Naive thymus-derived CD4-positive, alpha-beta T cell (primary cell): ENCODE data around the gene MANF. TPM values are rescaled to one million over a fixed set of nuclear protein-coding genes. Genes with fewer than 3 reads are reported as not detected.

Experiments used
- ATAC-seq: fragments of 150-1000 bp; cut with Tn5 transposase; 2 replicates; pipeline ENCODE4 v1.10.0; 2021; ENCODE audit warnings: mild to moderate bottlenecking, moderate library complexity
- CTCF ChIA-PET: fragments of 350-600 bp; sonication (Branson Sonifier 250); formaldehyde crosslinking; loops from one replicate; lab custom pipeline; 2021; ENCODE audit warnings: antibody characterized with exemption; lab: Charles Lee
- POLR2A ChIA-PET: fragments of 350-600 bp; sonication (Branson Sonifier 250); formaldehyde crosslinking; loops from one replicate; lab custom pipeline; 2021; ENCODE audit warnings: antibody characterized with exemption, inconsistent platforms; lab: Charles Lee
- DNase-seq, 9 donors: peaks; one replicate each; pipeline versions ENCODE4 v3.0.0 to v3.0.0-alpha.2; 2020 to 2022; ENCODE audit warnings: mixed read lengths in 1 of 9
- H3K27ac ChIP-seq: one replicate; pipeline ENCODE4 v1.7.0; 2013; ENCODE audit warnings: mild to moderate bottlenecking, low read depth, low read length, moderate library complexity
- H3K27me3 ChIP-seq, 2 donors: one replicate each; pipeline ENCODE4 v1.7.0; 2013; ENCODE audit warnings: low read length in 2 of 2, mild to moderate bottlenecking in 2 of 2, moderate library complexity in 2 of 2; ENCODE audit not compliant: control insufficient read depth in 2 of 2, insufficient read depth in 2 of 2
- H3K36me3 ChIP-seq, 3 experiments: 1 replicate in 2 of 3; 2 replicates in 1 of 3; pipeline ENCODE4 v1.7.0; 2013; ENCODE audit warnings: low read length in 3 of 3, mild to moderate bottlenecking in 3 of 3, moderate library complexity in 1 of 3; ENCODE audit not compliant: insufficient read depth in 3 of 3, control insufficient read depth in 2 of 3
- H3K4me1 ChIP-seq, 2 donors: one replicate each; pipeline ENCODE4 v1.7.0; 2013; ENCODE audit warnings: low read length in 2 of 2, mild to moderate bottlenecking in 2 of 2, moderate library complexity in 1 of 2; ENCODE audit not compliant: control insufficient read depth in 2 of 2, insufficient read depth in 2 of 2
- H3K4me3 ChIP-seq: 2 replicates; pipeline ENCODE4 v1.7.0; 2013; ENCODE audit warnings: mild to moderate bottlenecking, low read length
- H3K9me3 ChIP-seq, 3 experiments: 1 replicate in 2 of 3; 2 replicates in 1 of 3; pipeline ENCODE4 v1.7.0; 2013; ENCODE audit warnings: low read length in 3 of 3; ENCODE audit not compliant: control insufficient read depth in 2 of 3
- H3K27ac Mint-ChIP-seq, 9 donors: one replicate each; pipeline ENCODE4 v1.8.0; 2020 to 2022; ENCODE audit warnings: mixed read lengths in 9 of 9, mild to moderate bottlenecking in 8 of 9, moderate library complexity in 5 of 9, inconsistent platforms in 2 of 9
- H3K27me3 Mint-ChIP-seq, 5 donors: one replicate each; pipeline ENCODE4 v1.8.0; 2021 to 2022; ENCODE audit warnings: mixed read lengths in 5 of 5, mild to moderate bottlenecking in 1 of 5
- H3K36me3 Mint-ChIP-seq, 5 donors: one replicate each; pipeline ENCODE4 v1.8.0; 2020 to 2022; ENCODE audit warnings: mixed read lengths in 5 of 5, mild to moderate bottlenecking in 3 of 5, inconsistent platforms in 1 of 5
- H3K4me1 Mint-ChIP-seq, 7 donors: one replicate each; pipeline ENCODE4 v1.8.0; 2020 to 2022; ENCODE audit warnings: mixed read lengths in 7 of 7, mild to moderate bottlenecking in 3 of 7, inconsistent platforms in 1 of 7
- H3K4me3 Mint-ChIP-seq, 10 donors: one replicate each; pipeline ENCODE4 v1.8.0; 2020 to 2022; ENCODE audit warnings: mild to moderate bottlenecking in 10 of 10, mixed read lengths in 10 of 10, moderate library complexity in 6 of 10, inconsistent platforms in 2 of 10
- H3K9me3 Mint-ChIP-seq, 11 donors: one replicate each; pipeline ENCODE4 v1.8.0; 2020 to 2022; ENCODE audit warnings: mixed read lengths in 11 of 11, mild to moderate bottlenecking in 4 of 11, inconsistent platforms in 1 of 11, moderate library complexity in 1 of 11
- intact Hi-C, 2 donors: fragments of 100-400 bp; cut with micrococcal nuclease; formaldehyde crosslinking; loops; one replicate each; pipeline ENCODE4 v1.15.1; 2023
- polyA plus RNA-seq, 2 donors: library from polyadenylated mRNA; unstranded; fragments of 300-500 nt; fragmentation: Illumina TruSeq; gene quantifications; one replicate each; pipeline ENCODE4 v1.2.3, GENCODE V29; 2021
- total RNA-seq, 6 experiments: library from RNA in 5 of 6; stranded (reverse) in 5 of 6; gene quantifications; 1 replicate in 5 of 6; 2 replicates in 1 of 6; pipeline ENCODE4 v1.2.3 and lab custom pipeline; 2021 to 2026

Gene MANF
- total and polyA plus RNA-seq, 7 experiments from 2014 or later, result 28.2 to 182 (median 48.4) TPM

- H3K9me3 Mint-ChIP-seq, result no peaks in the 10 kb centered on the region
- DNase-seq (no peak), ATAC-seq (no peak)
- H3K4me3 Mint-ChIP-seq, result no peak overlapping the region
- no peaks in the 10 kb centered on the region for H3K27me3 Mint-ChIP-seq
- ChIA-PET POLR2A (interaction anchor here (0.6 kb wide), 1 partner anchor 1688 kb away, joined by 3 read pairs; no protein-coding TSS in a partner anchor), CTCF (no interaction called here)
- Histone ChIP-seq H3K27me3 (no peaks in the 10 kb centered on the region), H3K36me3 (peaks cover 0 to 55% (median 15%) of the 10 kb centered on the region in 3 experiments), H3K4me3 (no peak overlapping the region), H3K4me1 (no peaks in the 10 kb centered on the region), H3K27ac (no peak overlapping the region), H3K9me3 (no peaks in the 10 kb centered on the region)
- H3K4me1 Mint-ChIP-seq, result peaks cover 0 to 3% (median 0%) of the 10 kb centered on the region in 7 donors
- intact Hi-C loops, result no loop called here
- peak overlapping the region in 1 of 9 donors; percentile 52 for H3K27ac Mint-ChIP-seq
- peaks cover 4 to 46% (median 7%) of the 10 kb centered on the region in 5 donors for H3K36me3 Mint-ChIP-seq
Observed at GRCh38 chr3:51429138-51429537, 44.0 kb downstream of the MANF start.

- POLR2A ChIA-PET, result interaction anchor here (0.6 to 1.6 kb wide), 3 partner anchors 23 to 1291 kb away, joined by 3 to 4 read pairs (median 4); partner anchors contain the start of gene DCAF1
- ATAC-seq, result no peak
Observed at GRCh38 chr3:51434110-51434509, 49.0 kb downstream of the MANF start.

GRCh38 chr3:51434746-51435327, 49.7 kb downstream of the MANF start:
- intact Hi-C loops, result loop anchor here (1.0 to 10.0 kb wide), 5 partner anchors 44 to 819 kb away; partner anchors contain the start of genes MANF (in 1 of the 2) and RBM15B (in 1 of the 2)
- ChIA-PET POLR2A (interaction anchor here (0.8 to 1.6 kb wide), 2 partner anchors 65 to 1290 kb away, joined by 3 to 4 read pairs; partner anchors contain the start of gene DCAF1), CTCF (interaction anchor here (0.6 to 2.0 kb wide), 11 partner anchors 9 to 1452 kb away, joined by 3 to 13 read pairs (median 4); no protein-coding TSS in a partner anchor)

More at GRCh38 chr3:51434110-51434509, 49.0 kb downstream of the MANF start:
- Histone ChIP-seq H3K27ac (no peak overlapping the region), H3K27me3 (no peaks in the 10 kb centered on the region), H3K4me3 (no peak overlapping the region), H3K9me3 (no peaks in the 10 kb centered on the region), H3K36me3 (peaks cover 0 to 53% (median 7%) of the 10 kb centered on the region in 3 experiments), H3K4me1 (no peaks in the 10 kb centered on the region)
- DNase-seq, result no peak
- H3K9me3 Mint-ChIP-seq, result no peaks in the 10 kb centered on the region
- no peak overlapping the region for H3K4me3 Mint-ChIP-seq
- peak overlapping the region in 1 of 9 donors; percentile 40 for H3K27ac Mint-ChIP-seq
- H3K27me3 Mint-ChIP-seq, result no peaks in the 10 kb centered on the region
- H3K4me1 Mint-ChIP-seq, result peaks cover 6 to 13% (median 10%) of the 10 kb centered on the region in 7 donors
- intact Hi-C loops, result loop anchor here (1.0 to 10.0 kb wide), 5 partner anchors 43 to 818 kb away; partner anchors contain the start of genes MANF (in 1 of the 2) and RBM15B (in 1 of the 2)
- CTCF ChIA-PET, result interaction anchor here (0.6 to 2.0 kb wide), 10 partner anchors 10 to 1452 kb away, joined by 3 to 13 read pairs (median 4); no protein-coding TSS in a partner anchor
- H3K36me3 Mint-ChIP-seq, result peaks cover 0 to 31% (median 7%) of the 10 kb centered on the region in 5 donors

GRCh38 chr3:51436998-51437639, 52.0 kb downstream of the MANF start:
- no peaks in the 10 kb centered on the region for H3K27me3 ChIP-seq
- Mint-ChIP-seq H3K27ac (peak overlapping the region in 1 of 9 donors; percentile 28), H3K27me3 (no peaks in the 10 kb centered on the region), H3K4me1 (peaks cover 9 to 27% (median 18%) of the 10 kb centered on the region in 7 donors), H3K9me3 (no peaks in the 10 kb centered on the region), H3K4me3 (no peak overlapping the region), H3K36me3 (peaks cover 5 to 29% (median 22%) of the 10 kb centered on the region in 5 donors)
- no peak overlapping the region for H3K4me3 ChIP-seq
- no peaks in the 10 kb centered on the region for H3K9me3 ChIP-seq
- peaks cover 0 to 5% of the 10 kb centered on the region in 2 donors for H3K4me1 ChIP-seq
- ChIA-PET POLR2A (no interaction called here), CTCF (no interaction called here)
- DNase-seq, result no peak
- H3K27ac ChIP-seq, result no peak overlapping the region
- H3K36me3 ChIP-seq, result peaks cover 9 to 56% (median 14%) of the 10 kb centered on the region in 3 experiments
- no peak for ATAC-seq
- intact Hi-C loops, result loop anchor here in 1 of 2 donors (10.0 kb wide), 1 partner anchor 462 kb away; no protein-coding TSS in a partner anchor

More at GRCh38 chr3:51434746-51435327, 49.7 kb downstream of the MANF start:
- peaks cover 5 to 13% (median 10%) of the 10 kb centered on the region in 7 donors for H3K4me1 Mint-ChIP-seq
- Histone ChIP-seq H3K36me3 (peaks cover 0 to 56% (median 3%) of the 10 kb centered on the region in 3 experiments), H3K9me3 (no peaks in the 10 kb centered on the region), H3K27ac (no peak overlapping the region), H3K4me1 (no peaks in the 10 kb centered on the region), H3K27me3 (no peaks in the 10 kb centered on the region), H3K4me3 (no peak overlapping the region)
- H3K27ac Mint-ChIP-seq, result peak overlapping the region in 6 of 9 donors; percentile 16 to 59 (median 34)
- peaks cover 0 to 24% (median 7%) of the 10 kb centered on the region in 5 donors for H3K36me3 Mint-ChIP-seq
- H3K9me3 Mint-ChIP-seq, result no peaks in the 10 kb centered on the region
- ATAC-seq (peak; percentile 90), DNase-seq (peak in 8 of 9 donors; percentile 26 to 64 (median 52))
- H3K4me3 Mint-ChIP-seq, result no peak overlapping the region
- H3K27me3 Mint-ChIP-seq, result no peaks in the 10 kb centered on the region

Other genes starting within 250 kb of the MANF start
- 10 to 100 TPM; 29.9 to 40.6 (median 31.3) TPM for gene RBM15B, start 6.0 kb downstream of the MANF start, total RNA-seq
- gene RBM15B, start 6.0 kb downstream of the MANF start, polyA plus RNA-seq, result 10 to 100 TPM; 12.8 to 22.8 TPM
- 10 to 100 TPM; 21.6 to 40.6 (median 38.9) TPM for gene DCAF1, start 114.7 kb downstream of the MANF start, total RNA-seq
- 10 to 100 TPM; 12.0 to 19.9 TPM for gene DCAF1, start 114.7 kb downstream of the MANF start, polyA plus RNA-seq
- gene RAD54L2, start 153.4 kb downstream of the MANF start, total RNA-seq, result 10 to 100 TPM; 38.1 to 45.2 (median 40.1) TPM
- 10 to 100 TPM; 11.2 to 16.6 TPM for gene RAD54L2, start 153.4 kb downstream of the MANF start, polyA plus RNA-seq